A673 (cell line): ENCODE measurements around the gene OSGIN1. TPM values are rescaled to one million over a fixed set of nuclear protein-coding genes. Genes with fewer than 3 reads are reported as not detected.

Experiments
- BruUV-seq: library from RNA; stranded (reverse); fragments of 400-500 nt; replicated peaks from 2 replicates; lab custom pipeline; 2021; lab: Mats Ljungman, UMichigan
- CTCF ChIA-PET: fragments of 300-600 bp; sonication (Branson Sonifier 250); formaldehyde crosslinking; loops from one replicate; lab custom pipeline; 2022; ENCODE audit warnings: antibody characterized with exemption; lab: Charles Lee
- POLR2A ChIA-PET: fragments of 300-600 bp; sonication (Branson Sonifier 250); formaldehyde crosslinking; loops from one replicate; lab custom pipeline; 2022; ENCODE audit warnings: antibody characterized with exemption; ENCODE audit not compliant: low non-redundant PET; lab: Charles Lee
- DNase-seq: peaks from one replicate; pipeline ENCODE4 v3.0.0-alpha.2; 2015; ENCODE audit warnings: low spot score
- H3K27ac ChIP-seq: fragments of 200-600 bp; sonication (generic); 2 replicates; pipeline ENCODE4 v1.5.1; 2016; ENCODE audit warnings: mixed run types, low read depth, mild to moderate bottlenecking, mixed read lengths, antibody characterized with exemption, low read length; ENCODE audit not compliant: poor library complexity, severe bottlenecking
- H3K27me3 ChIP-seq: fragments of 200-600 bp; sonication (generic); replicated peaks from 2 replicates; pipeline ENCODE4 v1.6.1; 2017; ENCODE audit warnings: mixed run types, low read depth, mild to moderate bottlenecking, mixed read lengths, antibody characterized with exemption, low read length; ENCODE audit not compliant: insufficient read depth, poor library complexity
- H3K36me3 ChIP-seq: fragments of 200-600 bp; sonication (generic); 2 replicates; pipeline ENCODE4 v1.6.1; 2016; ENCODE audit warnings: mixed run types, mild to moderate bottlenecking, mixed read lengths, antibody characterized with exemption, low read length; ENCODE audit not compliant: insufficient read depth, poor library complexity, severe bottlenecking
- H3K4me1 ChIP-seq: fragments of 200-600 bp; sonication (generic); 2 replicates; pipeline ENCODE4 v1.6.1; 2017; ENCODE audit warnings: mixed run types, mild to moderate bottlenecking, mixed read lengths, antibody characterized with exemption, low read length; ENCODE audit not compliant: insufficient read depth, poor library complexity, severe bottlenecking
- H3K4me3 ChIP-seq: fragments of 200-600 bp; sonication (generic); 2 replicates; pipeline ENCODE4 v1.5.1; 2016; ENCODE audit warnings: low read depth, mixed run types, mild to moderate bottlenecking, mixed read lengths, low read length; ENCODE audit not compliant: poor library complexity, severe bottlenecking
- H3K9me3 ChIP-seq: fragments of 200-600 bp; sonication (generic); 2 replicates; pipeline ENCODE4 v1.6.1; 2016; ENCODE audit warnings: mixed run types, low read depth, mild to moderate bottlenecking, mixed read lengths, antibody characterized with exemption, low read length; ENCODE audit not compliant: poor library complexity, severe bottlenecking
- EZH2 ChIP-seq: fragments of 200-600 bp; sonication (generic); IDR thresholded peaks from 2 replicates; pipeline ENCODE4 v1.6.1; 2017; ENCODE audit warnings: borderline replicate concordance, low read depth, mild to moderate bottlenecking, mixed read lengths, antibody characterized with exemption, low read length; ENCODE audit not compliant: poor library complexity, severe bottlenecking
- intact Hi-C: fragments of 100-400 bp; cut with micrococcal nuclease; formaldehyde crosslinking; loops from one replicate; pipeline ENCODE4 v1.10.0; 2022; ENCODE audit not compliant: unreplicated experiment
- total RNA-seq: library from RNA; stranded (reverse); gene quantifications from 2 replicates; pipeline ENCODE4 v1.2.3, GENCODE V29; 2021
- TF ChIP-seq, protein P1 (sequence below): fragments of 300-800, 200-600 bp; sonication (generic); conservative IDR thresholded peaks from 2 replicates; pipeline ENCODE4 v1.5.1; 2017; ENCODE audit warnings: low read depth, mild to moderate bottlenecking, antibody characterized with exemption, low read length, moderate library complexity, mixed read lengths

Gene OSGIN1
- total RNA-seq, 1 experiment from 2014 or later = 2.4 TPM

DNA sequence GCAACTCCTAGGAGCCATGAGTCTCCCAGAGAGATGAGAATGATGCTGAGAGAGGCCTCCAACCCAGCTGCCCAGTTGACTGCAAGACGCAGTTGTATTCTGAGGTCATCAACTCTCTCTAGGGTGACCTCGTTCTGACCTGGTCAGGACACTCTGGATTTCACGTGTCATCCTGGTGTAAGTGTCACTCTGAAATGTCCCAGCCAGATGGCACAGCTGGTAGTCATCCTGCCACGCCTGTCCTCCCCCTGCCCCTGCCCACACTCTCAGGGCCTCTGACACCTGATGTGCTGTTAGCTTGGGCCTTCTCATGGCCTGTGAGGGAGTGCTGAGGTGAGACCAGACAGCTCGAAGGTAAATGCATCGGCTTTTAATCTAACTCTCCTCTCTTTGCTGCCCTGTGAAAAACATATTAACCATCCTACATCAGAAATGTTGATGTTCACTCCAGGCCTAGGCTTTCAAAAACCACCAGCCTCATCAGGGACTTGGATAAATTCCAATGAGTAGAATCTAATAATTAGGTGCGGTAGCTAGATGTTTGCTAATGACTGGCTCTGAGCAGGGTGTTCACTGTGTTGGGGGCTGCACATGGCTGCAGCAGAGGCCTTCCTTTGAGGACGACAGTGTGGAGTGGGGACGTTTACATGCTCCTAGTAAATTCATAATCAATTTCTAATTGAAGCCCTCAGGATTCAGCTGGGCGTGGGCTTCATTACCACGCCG lies 40.4 kb upstream of the OSGIN1 start:
- H3K4me3 ChIP-seq = no peak overlapping the region
- H3K9me3 ChIP-seq = no peaks in the 10 kb centered on the region
- H3K27me3 ChIP-seq = no peaks in the 10 kb centered on the region
- intact Hi-C loops = no loop called here
- BruUV-seq = no TSS peak
- H3K36me3 ChIP-seq = no peaks in the 10 kb centered on the region
- ChIA-PET CTCF (no interaction called here), POLR2A (no interaction called here)
- H3K4me1 ChIP-seq = no peaks in the 10 kb centered on the region
- H3K27ac ChIP-seq = no peak overlapping the region
- no peak for TF ChIP-seq EZH2
- TF ChIP-seq, protein P1, sequence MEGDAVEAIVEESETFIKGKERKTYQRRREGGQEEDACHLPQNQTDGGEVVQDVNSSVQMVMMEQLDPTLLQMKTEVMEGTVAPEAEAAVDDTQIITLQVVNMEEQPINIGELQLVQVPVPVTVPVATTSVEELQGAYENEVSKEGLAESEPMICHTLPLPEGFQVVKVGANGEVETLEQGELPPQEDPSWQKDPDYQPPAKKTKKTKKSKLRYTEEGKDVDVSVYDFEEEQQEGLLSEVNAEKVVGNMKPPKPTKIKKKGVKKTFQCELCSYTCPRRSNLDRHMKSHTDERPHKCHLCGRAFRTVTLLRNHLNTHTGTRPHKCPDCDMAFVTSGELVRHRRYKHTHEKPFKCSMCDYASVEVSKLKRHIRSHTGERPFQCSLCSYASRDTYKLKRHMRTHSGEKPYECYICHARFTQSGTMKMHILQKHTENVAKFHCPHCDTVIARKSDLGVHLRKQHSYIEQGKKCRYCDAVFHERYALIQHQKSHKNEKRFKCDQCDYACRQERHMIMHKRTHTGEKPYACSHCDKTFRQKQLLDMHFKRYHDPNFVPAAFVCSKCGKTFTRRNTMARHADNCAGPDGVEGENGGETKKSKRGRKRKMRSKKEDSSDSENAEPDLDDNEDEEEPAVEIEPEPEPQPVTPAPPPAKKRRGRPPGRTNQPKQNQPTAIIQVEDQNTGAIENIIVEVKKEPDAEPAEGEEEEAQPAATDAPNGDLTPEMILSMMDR = no peak
- DNase-seq = no peak

DNA sequence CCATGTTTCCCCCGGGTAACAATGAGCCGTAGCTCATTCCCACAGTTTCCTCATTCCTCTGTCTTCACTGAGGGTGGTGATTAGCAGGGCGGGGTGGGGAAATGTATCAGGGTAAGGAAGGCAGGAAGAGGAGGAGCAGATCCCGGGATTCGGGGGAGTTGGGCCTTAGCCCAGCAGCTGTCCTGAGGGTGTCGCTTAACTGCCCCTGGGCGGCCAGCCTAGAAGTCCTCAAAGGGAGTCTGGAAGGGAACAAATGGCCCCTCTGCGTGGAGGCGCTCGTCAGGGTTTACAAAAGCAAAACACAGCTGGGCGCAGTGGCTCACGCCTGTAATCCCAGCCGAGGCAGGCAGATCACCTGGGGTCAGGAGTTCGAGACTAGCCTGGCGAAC lies 39.8 kb upstream of the OSGIN1 start:
- BruUV-seq = no TSS peak
- DNase-seq = no peak
- Histone ChIP-seq H3K36me3 (no peaks in the 10 kb centered on the region), H3K27me3 (no peaks in the 10 kb centered on the region), H3K4me1 (no peaks in the 10 kb centered on the region), H3K4me3 (no peak overlapping the region), H3K27ac (no peak overlapping the region), H3K9me3 (no peaks in the 10 kb centered on the region)
- no peak for TF ChIP-seq EZH2
- TF ChIP-seq, protein P1 = no peak
- POLR2A ChIA-PET = no interaction called here
- CTCF ChIA-PET = no interaction called here
- intact Hi-C loops = no loop called here

DNA sequence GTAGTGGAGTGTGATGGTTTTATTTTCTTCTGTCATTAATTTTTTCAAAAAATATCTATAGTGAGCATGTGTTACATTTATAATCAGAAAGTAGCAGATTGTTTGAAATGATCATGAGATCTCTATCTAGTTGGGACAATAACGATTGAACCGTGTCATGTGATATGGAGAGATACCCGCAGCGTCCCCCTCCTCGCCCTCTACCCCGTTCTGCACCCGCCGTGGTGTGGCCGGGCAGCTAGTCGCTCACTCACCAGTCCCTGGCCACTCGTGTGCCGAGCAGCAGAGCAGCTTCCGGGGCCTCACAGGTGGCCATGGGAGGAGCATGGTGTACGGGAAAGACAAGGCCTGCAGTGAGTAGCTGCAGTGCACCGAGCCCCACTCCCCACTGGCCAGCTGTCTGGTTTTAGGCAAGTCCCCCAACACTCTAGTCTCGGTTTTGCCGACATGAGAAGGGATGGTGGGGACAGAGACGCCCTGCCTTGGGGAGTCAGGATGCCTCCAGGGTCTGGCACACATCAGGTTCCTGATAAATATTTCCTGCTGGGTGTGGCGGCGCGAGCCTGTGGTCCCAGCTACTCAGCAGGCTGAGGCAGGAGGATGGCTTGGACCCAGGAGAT lies 38.8 kb upstream of the OSGIN1 start:
- no peak overlapping the region for H3K27ac ChIP-seq
- BruUV-seq = no TSS peak
- DNase-seq = no peak
- no peaks in the 10 kb centered on the region for H3K27me3 ChIP-seq
- no peaks in the 10 kb centered on the region for H3K4me1 ChIP-seq
- ChIA-PET CTCF (no interaction called here), POLR2A (no interaction called here)
- no peak for TF ChIP-seq EZH2
- TF ChIP-seq, protein P1 = no peak
- no peak overlapping the region for H3K4me3 ChIP-seq
- H3K36me3 ChIP-seq = no peaks in the 10 kb centered on the region
- H3K9me3 ChIP-seq = no peaks in the 10 kb centered on the region
- intact Hi-C loops = no loop called here
